Esophagus muscularis mucosa (tissue), 4 donors: ENCODE results near the gene CCDC6. TPM values are rescaled to one million over a fixed set of nuclear protein-coding genes. Genes with fewer than 3 reads are reported as not detected.

Experiments
- DNase-seq: peaks from one replicate; pipeline ENCODE4 v3.0.0-alpha.2; 2017; ENCODE audit errors: extremely low spot score
- H3K27ac ChIP-seq, 4 donors: fragments of 200-600 bp; sonication (generic); replicated peaks in 1 of 4; 1 replicate in 3 of 4; 2 replicates in 1 of 4; pipeline ENCODE4 v1.5.1; 2016 to 2019; ENCODE audit warnings: mild to moderate bottlenecking in 1 of 4
- H3K27me3 ChIP-seq, 4 donors: fragments of 200-600 bp; sonication (generic); one replicate each; pipeline versions ENCODE4 v1.5.1 to v1.6.0; 2016 to 2019
- H3K36me3 ChIP-seq, 4 donors: fragments of 200-600 bp; sonication (generic); one replicate each; pipeline ENCODE4 v1.5.1; 2016 to 2019
- H3K4me1 ChIP-seq, 4 donors: fragments of 200-600 bp; sonication (generic); one replicate each; pipeline ENCODE4 v1.5.1; 2016 to 2019
- H3K4me3 ChIP-seq, 4 donors: fragments of 200-600 bp; sonication (generic); 1 replicate in 2 of 4; 2 replicates in 2 of 4; pipeline ENCODE4 v1.5.1; 2016 to 2019; ENCODE audit warnings: mild to moderate bottlenecking in 4 of 4, moderate library complexity in 1 of 4
- H3K9me3 ChIP-seq, 4 donors: fragments of 200-600 bp; sonication (generic); 1 replicate in 3 of 4; 2 replicates in 1 of 4; pipeline ENCODE4 v1.5.1; 2016 to 2019
- CTCF ChIP-seq, 3 experiments: fragments of 200-600 bp in 2 of 3; fragments of 450-650 bp in 1 of 3; sonication (generic) in 2 of 3; IDR thresholded peaks; one replicate each; pipeline ENCODE4 v1.5.1; 2017 to 2019; ENCODE audit warnings: antibody characterized with exemption in 3 of 3, mild to moderate bottlenecking in 2 of 3, moderate library complexity in 1 of 3
- EP300 ChIP-seq: sonication (generic); formaldehyde crosslinking; IDR thresholded peaks from one replicate; pipeline ENCODE4 v1.6.1; 2017; ENCODE audit warnings: antibody characterized with exemption
- POLR2A ChIP-seq: fragments of 450-650 bp; IDR thresholded peaks from one replicate; pipeline ENCODE4 v1.6.1; 2017; ENCODE audit warnings: antibody characterized with exemption, moderate library complexity, mild to moderate bottlenecking, low read depth
- POLR2AphosphoS5 ChIP-seq, 2 donors: sonication (generic); formaldehyde crosslinking; IDR thresholded peaks; one replicate each; pipeline ENCODE4 v1.6.1; 2017; ENCODE audit warnings: antibody characterized with exemption in 2 of 2
- WGBS: methylation state at CpG from one replicate; pipeline ENCODE4 v1.1.5; 2018; 5-methylcytosine and 5-hydroxymethylcytosine counted together
- intact Hi-C: fragments of 100-400 bp; cut with DNase I; formaldehyde crosslinking; loops from one replicate; pipeline ENCODE4 v1.15.1; 2023
- total RNA-seq, 4 donors: library from RNA; depleted of rRNA; stranded (reverse); fragments of >200 nt; gene quantifications; one replicate each; pipeline versions ENCODE4 v1.1.0 to v1.2.1, GENCODE V29; 2016

Gene CCDC6
- total RNA-seq, 4 donors from 2014 or later = 41.4 to 71.0 (median 57.2) TPM

GRCh38 chr10:59945991-59946390, 39.6 kb upstream of the CCDC6 start:
- Histone ChIP-seq H3K4me3 (no peak overlapping the region), H3K36me3 (no peaks in the 10 kb centered on the region), H3K9me3 (no peaks in the 10 kb centered on the region), H3K4me1 (no peaks in the 10 kb centered on the region), H3K27ac (no peak overlapping the region), H3K27me3 (peaks cover 0 to 5% (median 0%) of the 10 kb centered on the region in 4 donors)
- WGBS = 59% methylated on average over 2 of the region's 2 CpGs
- no peak for TF ChIP-seq POLR2A
- no peak for TF ChIP-seq EP300
- no peak for TF ChIP-seq POLR2AphosphoS5 (IDR thresholded peaks at IDR 0.05)
- TF ChIP-seq CTCF (IDR thresholded peaks at IDR 0.05) = no peak
- DNase-seq = no peak
- intact Hi-C loops = no loop called here

- H3K4me1 ChIP-seq = no peaks in the 10 kb centered on the region
- WGBS = 85% methylated on average over 5 of the region's 5 CpGs
- no peak for TF ChIP-seq EP300
- TF ChIP-seq CTCF (IDR thresholded peaks at IDR 0.05) = no peak
- no peak for TF ChIP-seq POLR2A
- TF ChIP-seq POLR2AphosphoS5 (IDR thresholded peaks at IDR 0.05) = no peak
- H3K27ac ChIP-seq = no peak overlapping the region
- H3K4me3 ChIP-seq = no peak overlapping the region
- no peak for DNase-seq
- no peaks in the 10 kb centered on the region for H3K36me3 ChIP-seq
- intact Hi-C loops = no loop called here
- H3K9me3 ChIP-seq = no peaks in the 10 kb centered on the region
- peaks cover 0 to 5% (median 0%) of the 10 kb centered on the region in 4 donors for H3K27me3 ChIP-seq
Observed at GRCh38 chr10:59945590-59945989, 39.2 kb upstream of the CCDC6 start.

- Histone ChIP-seq H3K9me3 (no peaks in the 10 kb centered on the region), H3K27ac (no peak overlapping the region), H3K27me3 (peaks cover 0 to 5% (median 0%) of the 10 kb centered on the region in 4 donors), H3K4me3 (no peak overlapping the region), H3K4me1 (no peaks in the 10 kb centered on the region), H3K36me3 (no peaks in the 10 kb centered on the region)
- intact Hi-C loops = no loop called here
- WGBS = 90% methylated on average over 16 of the region's 16 CpGs
- DNase-seq = no peak
- TF ChIP-seq POLR2A (no peak), CTCF (IDR thresholded peaks at IDR 0.05) (no peak), POLR2AphosphoS5 (IDR thresholded peaks at IDR 0.05) (no peak), EP300 (no peak)
Observed at GRCh38 chr10:59944339-59944935, 38.1 kb upstream of the CCDC6 start.

- H3K4me3 ChIP-seq = no peak overlapping the region
- no peaks in the 10 kb centered on the region for H3K9me3 ChIP-seq
- TF ChIP-seq CTCF (IDR thresholded peaks at IDR 0.05) (no peak), EP300 (no peak), POLR2AphosphoS5 (IDR thresholded peaks at IDR 0.05) (no peak), POLR2A (no peak)
- H3K36me3 ChIP-seq = no peaks in the 10 kb centered on the region
- peaks cover 0 to 5% (median 0%) of the 10 kb centered on the region in 4 donors for H3K27me3 ChIP-seq
- intact Hi-C loops = no loop called here
- no peak overlapping the region for H3K27ac ChIP-seq
- H3K4me1 ChIP-seq = no peaks in the 10 kb centered on the region
- WGBS = 97% methylated on average over 4 of the region's 4 CpGs
- DNase-seq = no peak
Observed at GRCh38 chr10:59942556-59942955, 36.2 kb upstream of the CCDC6 start.

GRCh38 chr10:59937720-59938119, 31.4 kb upstream of the CCDC6 start:
- Histone ChIP-seq H3K4me3 (no peak overlapping the region), H3K9me3 (no peaks in the 10 kb centered on the region), H3K36me3 (no peaks in the 10 kb centered on the region), H3K4me1 (no peaks in the 10 kb centered on the region), H3K27me3 (no peaks in the 10 kb centered on the region), H3K27ac (no peak overlapping the region)
- TF ChIP-seq POLR2A = no peak
- TF ChIP-seq CTCF (IDR thresholded peaks at IDR 0.05) = no peak
- no peak for TF ChIP-seq EP300
- TF ChIP-seq POLR2AphosphoS5 (IDR thresholded peaks at IDR 0.05) = no peak
- DNase-seq = no peak
- intact Hi-C loops = no loop called here
- 44% methylated on average over 1 of the region's 1 CpG for WGBS
